GM18868 (cell line): ENCODE measurements around the gene ZNF407.
"Not testable (repeated sequence)": the region's sequence is repeated elsewhere in the genome, so short reads cannot be mapped to it uniquely, and the experiment has no call there.

Experiments used
- ATAC-seq: cut with Tn5 transposase; IDR thresholded peaks from one replicate; pipeline ENCODE4 v1.9.1; 2021; ENCODE audit warnings: mild to moderate bottlenecking, moderate library complexity; ENCODE audit not compliant: unreplicated experiment

Gene ZNF407

GRCh38 chr18:75081486-75081885 lies 483.8 kb downstream of the ZNF407 start:
- no peak for ATAC-seq

GRCh38 chr18:75083131-75083530 lies 485.5 kb downstream of the ZNF407 start:
- no peak for ATAC-seq

- no peak for ATAC-seq
These were observed 486.1 kb downstream of the ZNF407 start for GRCh38 chr18:75083761-75084160.

GRCh38 chr18:75085676-75086075 lies 488.0 kb downstream of the ZNF407 start:
- not testable (repeated sequence) for ATAC-seq

GRCh38 chr18:75086494-75087034 lies 488.9 kb downstream of the ZNF407 start:
- ATAC-seq: no peak

GRCh38 chr18:75087119-75088020 lies 489.7 kb downstream of the ZNF407 start:
- ATAC-seq: no peak

- no peak for ATAC-seq
These were observed 490.4 kb downstream of the ZNF407 start for GRCh38 chr18:75088021-75088506.

GRCh38 chr18:75088622-75089211 lies 491.0 kb downstream of the ZNF407 start:
- no peak for ATAC-seq

- no peak for ATAC-seq
These were observed 492.2 kb downstream of the ZNF407 start for GRCh38 chr18:75089748-75090327.

- ATAC-seq: no peak
These were observed 492.7 kb downstream of the ZNF407 start for GRCh38 chr18:75090336-75090735.

GRCh38 chr18:75097491-75098225 lies 500.0 kb downstream of the ZNF407 start:
- no peak for ATAC-seq

GRCh38 chr18:75100832-75101630 lies 503.4 kb downstream of the ZNF407 start:
- no peak for ATAC-seq

- ATAC-seq: no peak
These were observed 504.2 kb downstream of the ZNF407 start for GRCh38 chr18:75101916-75102315.

GRCh38 chr18:75104029-75104428 lies 506.4 kb downstream of the ZNF407 start:
- ATAC-seq: not testable (repeated sequence)

- ATAC-seq: no peak
These were observed 506.8 kb downstream of the ZNF407 start for GRCh38 chr18:75104483-75104882.

GRCh38 chr18:75105551-75106254 lies 508.0 kb downstream of the ZNF407 start:
- no peak for ATAC-seq

- ATAC-seq: no peak
These were observed 509.1 kb downstream of the ZNF407 start for GRCh38 chr18:75106746-75107145.

- ATAC-seq: no peak
These were observed 509.7 kb downstream of the ZNF407 start for GRCh38 chr18:75107196-75107930.

- no peak for ATAC-seq
These were observed 510.2 kb downstream of the ZNF407 start for GRCh38 chr18:75107931-75108276.
